ENCODE data around the gene PIGK.

PIGK gene

DNA sequence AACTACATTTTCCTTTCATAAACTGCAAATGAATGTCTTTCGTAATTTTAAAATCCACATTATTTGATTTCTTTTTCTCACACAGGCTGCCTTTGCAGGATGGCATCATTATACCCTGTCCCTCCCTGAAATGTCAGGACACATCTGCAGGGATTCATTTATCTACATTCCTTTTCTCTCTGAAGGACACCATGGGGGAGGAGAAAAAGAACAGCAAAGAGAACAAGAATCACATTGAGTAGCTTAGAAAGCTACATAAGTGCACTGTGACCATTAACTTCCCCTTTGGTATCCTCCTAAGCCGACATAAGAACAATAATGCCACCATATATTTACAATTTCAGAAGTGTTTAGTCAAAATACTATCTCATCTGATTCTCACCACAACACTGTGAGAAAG is 129.5 kb downstream of the PIGK start:
- DNase-seq: no peak

- no peak for DNase-seq
Measured at GRCh38 chr1:77085109-77085508, 134.1 kb downstream of the PIGK start.

DNA sequence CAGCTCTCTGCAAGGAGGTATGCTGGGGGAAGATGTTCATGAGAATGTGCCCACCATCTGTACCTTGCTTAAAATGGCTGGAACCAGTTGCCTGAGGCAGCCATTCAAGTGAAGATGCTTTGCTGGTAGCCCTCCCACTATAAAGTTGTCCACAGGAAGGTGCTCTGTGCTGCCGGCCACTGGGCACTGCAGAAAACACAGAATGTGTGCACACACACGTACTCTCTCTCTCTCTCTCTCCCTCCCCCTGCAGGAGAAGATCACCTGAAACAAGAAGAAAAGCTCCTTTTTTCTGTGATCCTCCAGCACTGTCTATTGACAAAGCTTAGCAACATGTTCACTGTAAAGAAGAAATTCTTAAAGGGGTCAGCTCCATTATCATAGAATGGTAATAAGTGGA is 134.8 kb downstream of the PIGK start:
- no peak for DNase-seq

- DNase-seq: no peak
Measured at GRCh38 chr1:77081834-77082233, 137.4 kb downstream of the PIGK start.

GRCh38 chr1:77076759-77077158 is 142.5 kb downstream of the PIGK start:
- no peak for DNase-seq

DNA sequence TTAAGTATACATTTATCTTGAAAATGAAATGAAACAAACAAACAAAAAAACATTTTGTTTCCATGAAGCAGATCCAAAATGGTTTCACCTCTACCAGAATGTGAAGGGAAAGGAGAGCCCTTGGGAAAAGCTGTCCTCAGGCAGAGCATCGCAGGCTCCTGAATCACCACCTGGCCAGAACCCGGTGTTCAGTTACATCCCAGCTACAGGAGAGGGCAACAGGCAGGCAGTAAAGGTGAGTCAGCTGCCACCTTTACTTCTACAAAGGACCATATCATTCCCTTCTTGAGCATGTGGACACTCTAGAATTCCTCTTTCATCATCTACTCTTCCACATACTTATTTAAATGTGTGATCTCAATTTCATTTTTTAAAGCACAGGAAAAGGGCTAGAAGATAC is 151.2 kb downstream of the PIGK start:
- DNase-seq: no peak

DNA sequence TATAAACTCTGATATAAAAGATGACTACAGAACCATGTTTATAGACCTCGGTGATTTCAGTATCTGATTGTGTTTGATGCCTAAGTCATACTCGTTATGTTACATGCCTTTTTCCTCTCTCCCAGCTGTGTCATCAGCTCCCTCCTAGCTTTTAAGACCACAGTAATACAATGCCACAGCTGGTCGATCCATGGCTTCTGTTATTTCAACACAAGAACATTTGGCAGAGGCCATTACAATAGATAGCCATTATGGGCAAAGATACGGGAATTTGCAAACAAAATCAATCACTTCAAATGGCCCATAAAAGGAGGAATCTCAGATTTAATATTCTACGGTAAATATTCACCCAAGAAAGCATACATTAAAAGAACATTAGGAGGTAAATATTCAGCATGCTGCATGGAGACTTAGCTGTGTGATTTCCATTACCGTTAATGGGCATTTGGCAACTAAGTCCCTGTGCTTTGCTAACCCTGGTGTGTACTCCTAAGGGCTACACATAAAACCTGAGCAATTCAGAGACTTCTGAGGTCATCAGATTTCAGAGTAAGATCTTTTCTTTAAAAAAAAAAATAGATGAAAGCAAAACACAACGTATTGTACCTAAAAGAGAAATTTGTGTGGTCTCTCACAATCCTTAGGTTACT is 153.4 kb downstream of the PIGK start:
- no peak for DNase-seq

- DNase-seq: no peak
Measured at GRCh38 chr1:77064246-77064645, 155.0 kb downstream of the PIGK start.

DNA sequence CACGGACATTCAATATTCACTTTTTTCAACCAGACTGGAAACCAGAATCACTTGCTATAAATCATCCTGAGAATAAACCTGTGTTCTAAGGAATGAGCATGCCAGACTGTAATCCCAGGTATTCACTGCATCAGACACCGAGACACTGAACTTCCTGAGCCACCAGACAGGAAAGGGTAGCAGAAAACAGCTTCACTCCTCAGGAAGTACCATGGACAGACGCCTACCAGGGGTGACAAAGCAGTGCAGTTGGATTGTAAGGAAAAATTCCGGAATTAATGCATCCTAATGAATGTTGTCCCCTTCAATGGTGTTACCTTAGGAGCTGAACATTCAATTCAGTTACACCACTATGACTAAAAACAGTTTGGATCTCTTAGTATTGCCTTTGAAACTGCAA is 156.1 kb downstream of the PIGK start:
- DNase-seq: no peak

DNA sequence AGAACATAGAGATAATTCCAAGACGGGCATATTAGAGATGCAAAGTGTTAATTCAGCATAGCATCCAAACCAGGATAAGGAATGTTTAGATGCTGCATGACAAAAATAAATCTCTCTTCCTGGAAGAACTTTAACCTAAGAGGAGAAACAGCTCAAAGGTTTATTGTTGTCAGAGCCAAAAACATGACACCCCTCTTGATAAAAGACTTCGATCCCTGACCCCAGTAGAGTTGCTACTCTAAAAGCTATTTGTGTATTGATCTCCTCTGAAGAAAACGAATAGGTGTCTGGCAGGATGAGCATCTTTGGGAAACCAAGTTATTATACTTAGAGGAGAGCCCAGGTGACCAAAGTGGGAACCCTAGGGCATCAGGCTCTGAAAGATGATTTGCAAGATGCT is 158.1 kb downstream of the PIGK start:
- DNase-seq: no peak

- DNase-seq: no peak
Measured at GRCh38 chr1:77060000-77060399, 159.2 kb downstream of the PIGK start.

DNA sequence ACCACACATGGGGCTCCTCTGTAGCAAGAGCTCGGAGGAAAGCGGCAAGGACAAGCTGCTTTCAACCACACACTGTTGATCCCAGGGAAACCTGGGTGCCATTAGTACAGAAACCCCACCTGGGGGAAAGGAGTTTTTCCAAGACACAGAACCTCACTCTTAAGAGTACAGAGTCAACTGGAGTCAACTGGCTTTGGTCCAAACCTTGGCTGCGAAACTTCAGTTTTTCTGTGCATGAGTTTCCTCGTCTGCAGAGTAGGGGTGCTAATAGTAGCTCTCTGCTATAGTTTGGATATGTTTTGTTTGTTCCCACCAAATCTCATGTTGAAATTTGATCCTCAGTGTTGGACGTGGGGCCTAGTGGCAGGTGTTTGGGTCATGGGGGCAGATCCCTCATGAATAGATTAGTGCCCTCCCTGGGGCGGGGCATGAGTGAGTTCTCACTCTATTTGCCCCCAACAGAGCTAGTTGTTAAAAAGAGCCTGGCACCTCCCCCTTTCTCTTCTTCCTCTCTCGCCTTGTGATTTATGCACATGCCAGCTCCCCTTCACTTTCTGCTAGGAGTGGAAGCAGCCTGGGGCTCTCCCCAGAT is 161.1 kb downstream of the PIGK start:
- DNase-seq: no peak

DNA sequence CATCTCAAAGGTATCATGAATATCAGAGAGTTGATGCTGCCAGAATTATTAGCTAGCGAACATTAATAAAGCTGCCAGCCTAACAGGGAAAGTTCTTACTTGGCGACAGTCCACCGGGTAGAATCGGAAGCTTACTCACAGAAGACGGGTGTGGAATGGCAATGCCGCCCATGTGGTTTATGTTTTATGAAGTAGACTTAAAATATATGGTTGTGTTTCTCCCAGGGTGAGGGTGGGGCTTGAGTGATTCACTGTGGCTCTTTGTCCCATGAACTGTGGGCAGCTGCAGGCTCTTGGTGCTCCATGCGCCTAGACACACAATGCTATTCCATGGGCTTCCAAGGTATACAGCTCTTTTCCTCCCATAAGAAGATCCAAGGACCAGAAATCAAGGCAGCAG is 162.7 kb downstream of the PIGK start:
- no peak for DNase-seq

DNA sequence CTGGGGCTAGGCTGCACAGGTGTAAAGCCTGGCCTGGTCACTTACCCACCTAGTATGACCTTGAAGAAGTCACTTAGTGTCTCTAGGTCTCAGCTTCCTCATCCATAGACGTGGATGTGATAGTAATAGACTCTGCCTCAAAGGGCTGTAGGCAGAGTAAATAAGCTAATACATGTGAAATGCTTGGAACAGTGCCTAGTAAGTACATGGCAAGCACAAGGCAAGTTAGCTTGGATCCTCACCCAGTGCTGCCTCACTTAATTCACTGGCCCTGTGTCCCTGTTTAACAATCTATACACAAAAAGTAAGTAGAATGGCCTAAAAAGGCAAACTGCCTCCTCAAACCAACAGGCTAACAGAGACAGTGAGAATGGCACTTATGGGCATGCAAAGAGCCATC is 167.8 kb downstream of the PIGK start:
- no peak for DNase-seq

DNA sequence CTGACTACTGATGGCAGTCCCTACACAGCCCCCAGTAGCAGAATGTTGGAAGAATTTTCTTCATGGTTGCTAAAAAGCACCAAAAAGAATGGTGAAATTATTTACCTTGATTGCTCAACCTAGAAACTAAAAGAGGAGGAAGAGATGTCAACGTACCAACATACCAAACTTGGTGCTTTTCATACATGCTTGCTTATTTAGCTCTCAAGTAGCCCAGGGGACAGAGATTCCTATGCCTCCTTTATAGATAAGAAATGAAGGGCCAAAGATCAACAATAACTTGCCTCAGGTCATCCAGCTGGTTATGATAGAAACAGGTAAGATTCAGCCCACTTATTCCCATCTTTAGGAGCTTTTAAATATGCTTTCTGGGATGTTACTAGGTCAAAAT is 170.6 kb downstream of the PIGK start:
- no peak for DNase-seq

GRCh38 chr1:77047978-77048614 is 171.1 kb downstream of the PIGK start:
- DNase-seq: no peak

- no peak for DNase-seq
Measured at GRCh38 chr1:77047575-77047974, 171.7 kb downstream of the PIGK start.

DNA sequence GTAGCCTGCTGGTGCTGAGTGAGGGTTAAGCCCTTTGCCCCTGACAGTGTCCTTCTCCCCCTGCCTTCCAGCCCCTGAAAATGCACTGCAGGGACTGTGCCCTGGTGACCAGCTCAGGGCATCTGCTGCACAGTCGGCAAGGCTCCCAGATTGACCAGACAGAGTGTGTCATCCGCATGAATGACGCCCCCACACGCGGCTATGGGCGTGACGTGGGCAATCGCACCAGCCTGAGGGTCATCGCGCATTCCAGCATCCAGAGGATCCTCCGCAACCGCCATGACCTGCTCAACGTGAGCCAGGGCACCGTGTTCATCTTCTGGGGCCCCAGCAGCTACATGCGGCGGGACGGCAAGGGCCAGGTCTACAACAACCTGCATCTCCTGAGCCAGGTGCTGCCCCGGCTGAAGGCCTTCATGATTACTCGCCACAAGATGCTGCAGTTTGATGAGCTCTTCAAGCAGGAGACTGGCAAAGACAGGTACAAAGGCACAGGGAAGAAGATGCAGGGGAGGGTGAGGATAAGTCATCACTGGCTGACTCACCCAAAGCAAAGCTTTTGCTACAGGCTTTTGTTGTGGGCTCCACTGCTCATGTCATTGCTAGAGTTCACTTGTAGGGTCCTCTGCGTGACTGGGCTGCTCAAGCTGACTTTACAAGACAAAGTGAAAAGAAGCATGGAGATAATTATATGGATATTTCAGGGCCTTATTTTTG is 174.9 kb downstream of the PIGK start:
- no peak for DNase-seq

DNA sequence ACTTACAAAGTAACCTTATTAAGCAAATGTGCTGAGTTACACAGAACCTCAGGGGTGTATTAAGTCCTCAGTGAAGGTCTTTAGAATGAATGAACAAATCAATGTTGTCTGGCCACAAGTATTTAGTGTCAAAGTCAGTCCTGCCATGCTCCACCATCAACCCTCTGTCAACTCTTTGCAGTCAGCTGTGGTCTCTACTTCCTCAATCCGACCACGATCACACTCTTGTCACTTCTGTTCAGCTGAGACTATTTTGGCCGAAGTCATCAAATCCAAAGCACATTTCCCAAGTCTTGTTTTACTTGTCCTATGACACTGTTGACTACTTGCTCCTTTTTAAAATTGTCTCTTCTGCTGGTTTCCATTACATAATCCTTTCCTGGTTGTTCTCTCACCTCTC is 178.4 kb downstream of the PIGK start:
- DNase-seq: no peak

DNA sequence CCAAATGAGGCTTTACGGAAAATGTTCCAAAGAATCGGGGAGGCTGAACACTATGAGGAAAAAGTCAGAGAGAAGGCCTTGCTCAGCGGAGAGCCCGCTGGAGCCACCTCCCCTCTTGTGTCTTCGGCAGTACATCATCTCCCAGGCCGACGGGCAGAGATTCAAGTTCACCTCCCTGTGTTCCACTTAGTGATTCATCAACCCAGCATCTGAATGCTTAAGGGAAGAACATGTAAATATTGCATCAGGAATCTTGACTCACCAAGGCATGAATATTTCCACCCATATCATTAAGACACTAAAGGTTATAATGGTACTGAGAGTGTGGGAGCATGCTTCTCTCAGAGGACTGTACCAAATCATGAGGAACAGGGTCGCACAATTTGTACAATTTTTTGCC is 179.5 kb downstream of the PIGK start:
- no peak for DNase-seq

- no peak for DNase-seq
Measured at GRCh38 chr1:77039111-77039510, 180.1 kb downstream of the PIGK start.

Measured in activated T-cell treated with anti-CD3 and anti-CD28 coated beads, Interleukin-2, amount 50 U/mL, for 1 hour (primary cell).